GM19240 (cell line): ENCODE measurements around the gene ARHGEF10L.

Experiments used
- DNase-seq: peaks from one replicate; pipeline ENCODE4 v3.0.0; 2011; ENCODE audit warnings: low spot score; ENCODE audit not compliant: insufficient read length

The ARHGEF10L gene

GRCh38 chr1:17700945-17701810, 161.7 kb downstream of the ARHGEF10L start:
- no peak for DNase-seq

- DNase-seq: no peak
Observed at GRCh38 chr1:17704176-17704575, 164.7 kb downstream of the ARHGEF10L start.

- DNase-seq: no peak
Observed at GRCh38 chr1:17706445-17706844, 166.9 kb downstream of the ARHGEF10L start.

- DNase-seq: no peak
Observed at GRCh38 chr1:17709981-17710380, 170.5 kb downstream of the ARHGEF10L start.

GRCh38 chr1:17710889-17711576, 171.5 kb downstream of the ARHGEF10L start:
- no peak for DNase-seq

GRCh38 chr1:17711577-17711910, 172.0 kb downstream of the ARHGEF10L start:
- no peak for DNase-seq

- no peak for DNase-seq
Observed at GRCh38 chr1:17711941-17712340, 172.4 kb downstream of the ARHGEF10L start.

GRCh38 chr1:17713993-17714392, 174.5 kb downstream of the ARHGEF10L start:
- DNase-seq: no peak

GRCh38 chr1:17717594-17718535, 178.4 kb downstream of the ARHGEF10L start:
- no peak for DNase-seq

- no peak for DNase-seq
Observed at GRCh38 chr1:17719874-17720273, 180.4 kb downstream of the ARHGEF10L start.

- no peak for DNase-seq
Observed at GRCh38 chr1:17721444-17721843, 181.9 kb downstream of the ARHGEF10L start.

GRCh38 chr1:17723684-17724083, 184.2 kb downstream of the ARHGEF10L start:
- no peak for DNase-seq

- DNase-seq: no peak
Observed at GRCh38 chr1:17724150-17724549, 184.7 kb downstream of the ARHGEF10L start.

GRCh38 chr1:17725084-17725719, 185.7 kb downstream of the ARHGEF10L start:
- DNase-seq: no peak

- DNase-seq: no peak
Observed at GRCh38 chr1:17725811-17726582, 186.5 kb downstream of the ARHGEF10L start.

GRCh38 chr1:17728123-17728712, 188.7 kb downstream of the ARHGEF10L start:
- no peak for DNase-seq

- DNase-seq: no peak
Observed at GRCh38 chr1:17729248-17729647, 189.8 kb downstream of the ARHGEF10L start.

GRCh38 chr1:17729909-17730308, 190.4 kb downstream of the ARHGEF10L start:
- DNase-seq: no peak

GRCh38 chr1:17731460-17731859, 192.0 kb downstream of the ARHGEF10L start:
- no peak for DNase-seq

GRCh38 chr1:17732475-17732874, 193.0 kb downstream of the ARHGEF10L start:
- no peak for DNase-seq
